ENCODE data around the gene MEX3C.
A peak's percentile ranks its signal among the peaks of the same experiment; 100 is the strongest.

Gene MEX3C

DNA sequence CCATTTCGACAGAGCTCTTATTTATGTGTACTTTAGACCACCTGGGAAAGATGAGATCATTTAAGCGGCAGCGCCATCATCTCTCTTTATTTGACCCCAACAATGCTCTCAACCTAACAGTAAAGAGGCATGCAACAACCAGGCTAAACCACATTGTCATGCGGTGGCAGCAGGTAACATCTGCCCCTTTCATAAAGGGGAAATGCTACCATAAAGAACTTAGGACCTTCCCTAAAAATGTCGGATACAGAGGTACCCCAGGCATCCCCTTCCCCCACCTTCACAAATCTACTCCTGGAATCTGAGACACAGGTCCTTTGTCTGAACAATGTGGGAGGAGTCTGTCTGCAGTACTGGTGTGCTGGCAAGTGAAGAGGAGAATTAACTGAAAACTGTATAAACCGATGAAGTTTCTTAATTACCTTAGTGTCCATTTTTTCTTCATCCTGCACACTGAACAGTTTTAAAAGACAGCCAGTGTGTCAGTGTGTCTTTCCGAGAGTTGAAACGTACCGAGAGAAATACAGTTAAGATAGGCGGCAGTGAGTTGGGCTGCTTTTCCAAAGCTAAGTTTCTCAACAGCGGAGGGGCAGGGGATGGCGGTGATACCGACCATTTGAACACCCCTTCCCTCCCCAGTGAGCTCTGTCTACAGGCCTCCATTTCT is 1.9 kb downstream of the MEX3C start:
- TF ChIP-seq, protein P1, sequence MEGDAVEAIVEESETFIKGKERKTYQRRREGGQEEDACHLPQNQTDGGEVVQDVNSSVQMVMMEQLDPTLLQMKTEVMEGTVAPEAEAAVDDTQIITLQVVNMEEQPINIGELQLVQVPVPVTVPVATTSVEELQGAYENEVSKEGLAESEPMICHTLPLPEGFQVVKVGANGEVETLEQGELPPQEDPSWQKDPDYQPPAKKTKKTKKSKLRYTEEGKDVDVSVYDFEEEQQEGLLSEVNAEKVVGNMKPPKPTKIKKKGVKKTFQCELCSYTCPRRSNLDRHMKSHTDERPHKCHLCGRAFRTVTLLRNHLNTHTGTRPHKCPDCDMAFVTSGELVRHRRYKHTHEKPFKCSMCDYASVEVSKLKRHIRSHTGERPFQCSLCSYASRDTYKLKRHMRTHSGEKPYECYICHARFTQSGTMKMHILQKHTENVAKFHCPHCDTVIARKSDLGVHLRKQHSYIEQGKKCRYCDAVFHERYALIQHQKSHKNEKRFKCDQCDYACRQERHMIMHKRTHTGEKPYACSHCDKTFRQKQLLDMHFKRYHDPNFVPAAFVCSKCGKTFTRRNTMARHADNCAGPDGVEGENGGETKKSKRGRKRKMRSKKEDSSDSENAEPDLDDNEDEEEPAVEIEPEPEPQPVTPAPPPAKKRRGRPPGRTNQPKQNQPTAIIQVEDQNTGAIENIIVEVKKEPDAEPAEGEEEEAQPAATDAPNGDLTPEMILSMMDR (conservative IDR thresholded peaks at IDR 0.05): no peak
- peak overlapping the region; percentile 97 for H3K27ac ChIP-seq

DNA sequence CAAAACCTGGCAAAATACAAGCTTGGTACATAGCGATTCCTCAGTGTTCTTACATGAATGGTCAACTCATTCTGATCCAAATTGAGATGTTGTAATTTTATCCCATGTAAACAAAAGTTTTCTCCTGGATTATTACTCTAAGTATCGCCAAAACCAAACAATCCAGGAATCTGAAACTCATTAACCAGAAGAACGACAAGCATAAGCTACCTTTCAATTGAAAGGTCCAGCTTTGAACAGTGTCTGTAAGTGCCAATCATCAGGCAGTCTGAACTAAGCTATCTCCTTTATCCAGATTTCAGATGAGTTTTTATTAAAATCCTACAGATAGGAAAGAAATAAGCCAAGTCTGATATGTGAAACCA is 2.4 kb downstream of the MEX3C start:
- TF ChIP-seq, protein P1 (conservative IDR thresholded peaks at IDR 0.05): no peak
- H3K27ac ChIP-seq: peak overlapping the region; percentile 97

DNA sequence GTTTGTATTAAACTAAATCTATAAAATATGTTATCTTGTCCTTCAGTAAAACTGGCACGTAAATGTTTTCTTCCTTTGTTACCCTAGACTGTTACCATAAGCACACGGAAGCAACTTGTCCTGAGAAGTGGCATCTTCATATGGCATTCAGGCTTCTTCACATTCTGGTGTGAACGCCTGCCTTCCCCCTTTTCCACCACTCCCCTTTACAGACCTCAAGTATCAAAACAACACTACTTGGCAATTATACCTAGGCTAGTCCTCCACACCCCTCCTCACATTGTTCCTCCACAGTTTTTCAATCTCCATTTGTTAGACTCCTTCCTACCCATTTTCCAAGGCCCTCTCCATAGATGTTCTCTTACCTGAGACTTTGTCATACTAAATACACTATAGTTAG is 2.9 kb downstream of the MEX3C start:
- H3K27ac ChIP-seq: peak overlapping the region; percentile 97
- TF ChIP-seq, protein P1 (conservative IDR thresholded peaks at IDR 0.05): no peak

DNA sequence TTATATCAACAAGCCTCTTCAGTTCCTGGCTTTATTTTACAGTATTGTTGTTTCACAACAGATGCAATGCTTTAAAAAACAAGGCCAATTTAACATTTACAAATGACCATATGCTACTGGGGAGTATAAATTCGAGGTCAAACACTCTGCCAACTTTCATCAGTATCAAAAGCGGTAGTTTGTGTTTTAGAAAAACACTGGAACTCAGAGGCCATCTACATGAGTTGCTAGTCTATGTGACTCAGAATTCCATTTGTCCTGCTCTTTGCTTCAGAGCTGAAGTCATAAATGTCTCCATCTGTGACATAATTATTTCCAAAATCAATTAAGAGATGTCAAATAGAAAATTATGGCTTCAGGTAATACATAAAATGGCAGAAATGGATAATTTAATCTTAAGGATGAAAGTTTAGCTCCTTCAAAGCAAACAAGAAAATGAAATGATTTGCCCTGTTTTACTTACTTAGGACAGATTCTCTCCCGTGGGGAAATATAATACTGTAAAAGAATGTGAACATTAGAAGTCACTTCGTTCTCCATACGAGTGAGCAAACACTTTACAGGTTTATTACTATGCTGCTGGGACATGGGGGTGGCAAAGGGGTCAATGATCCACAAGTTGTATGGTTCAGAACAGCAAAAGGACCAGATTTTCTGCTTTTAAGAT is 3.7 kb downstream of the MEX3C start:
- peak overlapping the region; percentile 97 for H3K27ac ChIP-seq
- TF ChIP-seq, protein P1 (conservative IDR thresholded peaks at IDR 0.05): no peak

DNA sequence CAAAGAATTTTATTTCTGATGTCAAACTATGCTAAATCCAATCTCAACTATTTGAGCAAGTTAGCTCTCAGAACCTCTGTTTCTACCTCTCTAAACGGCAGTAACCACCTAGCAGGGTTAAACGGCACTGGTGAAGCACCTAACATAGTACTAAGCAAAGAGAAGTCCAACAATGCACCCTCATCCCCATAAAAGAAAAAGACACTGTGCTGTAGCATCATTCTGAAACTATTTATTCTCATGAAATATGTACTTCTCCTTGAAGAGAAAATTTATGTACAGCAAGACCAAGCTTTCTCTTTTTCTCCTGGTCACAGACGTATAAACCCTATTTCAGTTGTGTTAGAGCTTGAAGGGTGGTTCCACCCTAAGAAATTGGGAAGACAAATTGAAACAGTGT is 4.8 kb downstream of the MEX3C start:
- TF ChIP-seq, protein P1 (conservative IDR thresholded peaks at IDR 0.05): no peak
- H3K27ac ChIP-seq: no peak overlapping the region

DNA sequence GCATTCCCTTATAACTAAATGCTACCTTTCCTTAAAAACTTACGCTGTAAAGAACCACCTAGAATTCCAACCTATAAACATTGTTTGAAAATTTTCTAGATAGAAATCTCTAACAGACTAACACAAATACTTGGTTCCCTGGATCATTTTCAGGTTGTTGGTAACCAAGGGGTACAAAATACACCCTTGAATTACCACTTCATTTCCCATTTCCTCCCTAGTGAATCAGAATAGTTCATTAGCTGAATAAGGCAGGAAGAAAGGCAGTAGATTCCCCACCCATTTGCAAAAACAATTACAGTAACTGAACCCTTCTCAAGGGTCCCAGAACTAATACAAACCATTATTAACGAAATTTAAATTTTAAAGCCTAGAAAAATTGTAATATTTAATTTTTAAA is 5.5 kb downstream of the MEX3C start:
- H3K27ac ChIP-seq: no peak overlapping the region
- TF ChIP-seq, protein P1 (conservative IDR thresholded peaks at IDR 0.05): no peak

DNA sequence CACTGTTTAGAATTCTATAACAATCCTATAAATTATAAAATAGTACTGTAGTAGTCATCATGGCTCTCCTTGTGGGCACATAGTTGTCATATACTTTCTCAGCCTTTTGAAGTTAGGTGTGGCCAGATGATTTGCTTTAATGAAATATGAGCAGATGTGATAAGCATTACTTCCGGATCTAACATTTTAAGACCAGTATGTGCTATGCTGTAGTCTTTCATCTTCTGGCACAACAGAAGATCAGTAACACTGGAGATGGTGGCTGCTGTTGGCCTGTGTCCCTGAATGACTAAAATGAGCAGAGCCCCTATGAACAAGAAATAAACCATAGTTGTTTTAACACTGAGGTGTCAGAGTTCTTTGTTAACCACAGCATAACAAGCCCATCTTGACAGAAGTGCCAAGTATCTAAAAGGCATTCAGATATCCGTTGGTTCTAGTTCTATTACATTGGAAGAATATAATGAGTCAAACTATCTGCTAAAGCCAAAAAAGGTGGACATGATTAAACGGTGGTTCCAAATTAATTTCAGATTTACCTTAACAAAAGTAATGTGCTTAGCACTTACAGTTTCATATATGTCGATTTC is 6.3 kb downstream of the MEX3C start:
- H3K27ac ChIP-seq: no peak overlapping the region
- TF ChIP-seq, protein P1 (conservative IDR thresholded peaks at IDR 0.05): no peak
